Calu3 (cell line): ENCODE data around the gene CEP85. TPM values are rescaled to one million over a fixed set of nuclear protein-coding genes. Genes with fewer than 3 reads are reported as not detected.

ENCODE experiments used
- BruUV-seq: library from RNA; stranded (reverse); fragments of 400-500 nt; replicated peaks from 2 replicates; lab custom pipeline; 2021; lab: Mats Ljungman, UMichigan
- CTCF ChIA-PET: fragments of 300-600 bp; sonication (Branson Sonifier 250); formaldehyde crosslinking; loops from one replicate; lab custom pipeline; 2022; ENCODE audit warnings: antibody characterized with exemption; lab: Charles Lee
- DNase-seq: peaks from one replicate; pipeline ENCODE4 v3.0.0; 2022
- H3K27ac Mint-ChIP-seq: one replicate; pipeline ENCODE4 v1.8.0; 2022; ENCODE audit warnings: mixed read lengths; ENCODE audit not compliant: unreplicated experiment
- H3K27me3 Mint-ChIP-seq: one replicate; pipeline ENCODE4 v1.8.0; 2022; ENCODE audit warnings: mixed read lengths; ENCODE audit not compliant: unreplicated experiment
- H3K36me3 Mint-ChIP-seq: one replicate; pipeline ENCODE4 v1.8.0; 2022; ENCODE audit warnings: mild to moderate bottlenecking, moderate library complexity, mixed read lengths; ENCODE audit not compliant: insufficient read depth, unreplicated experiment
- H3K4me1 Mint-ChIP-seq: one replicate; pipeline ENCODE4 v1.8.0; 2022; ENCODE audit warnings: mild to moderate bottlenecking, low read depth, mixed read lengths; ENCODE audit not compliant: unreplicated experiment
- H3K4me3 Mint-ChIP-seq: one replicate; pipeline ENCODE4 v1.8.0; 2022; ENCODE audit warnings: mild to moderate bottlenecking, low read depth, moderate library complexity, mixed read lengths; ENCODE audit not compliant: unreplicated experiment
- H3K9me3 Mint-ChIP-seq: one replicate; pipeline ENCODE4 v1.8.0; 2022; ENCODE audit warnings: low read depth, mixed read lengths; ENCODE audit not compliant: unreplicated experiment
- intact Hi-C: fragments of 100-400 bp; cut with micrococcal nuclease; formaldehyde crosslinking; loops from one replicate; pipeline ENCODE4 v1.10.0; 2022; ENCODE audit not compliant: unreplicated experiment
- total RNA-seq: library from RNA; stranded (reverse); gene quantifications from 2 replicates; pipeline ENCODE4 v1.2.3, GENCODE V29; 2022
- TF ChIP-seq, protein P1 (sequence below): fragments of 200-600 bp; IDR thresholded peaks from one replicate; pipeline ENCODE4 v1.8.0; 2022; ENCODE audit warnings: antibody characterized with exemption; ENCODE audit not compliant: unreplicated experiment

CEP85 gene
- total RNA-seq, 1 experiment from 2014 or later = 19.9 TPM

GRCh38 chr1:26195805-26196204 lies 38.2 kb upstream of the CEP85 start:
- intact Hi-C loops = no loop called here
- no peak for DNase-seq
- no TSS peak for BruUV-seq
- H3K27me3 Mint-ChIP-seq = peaks cover 69% of the 10 kb centered on the region
- TF ChIP-seq, protein P1, sequence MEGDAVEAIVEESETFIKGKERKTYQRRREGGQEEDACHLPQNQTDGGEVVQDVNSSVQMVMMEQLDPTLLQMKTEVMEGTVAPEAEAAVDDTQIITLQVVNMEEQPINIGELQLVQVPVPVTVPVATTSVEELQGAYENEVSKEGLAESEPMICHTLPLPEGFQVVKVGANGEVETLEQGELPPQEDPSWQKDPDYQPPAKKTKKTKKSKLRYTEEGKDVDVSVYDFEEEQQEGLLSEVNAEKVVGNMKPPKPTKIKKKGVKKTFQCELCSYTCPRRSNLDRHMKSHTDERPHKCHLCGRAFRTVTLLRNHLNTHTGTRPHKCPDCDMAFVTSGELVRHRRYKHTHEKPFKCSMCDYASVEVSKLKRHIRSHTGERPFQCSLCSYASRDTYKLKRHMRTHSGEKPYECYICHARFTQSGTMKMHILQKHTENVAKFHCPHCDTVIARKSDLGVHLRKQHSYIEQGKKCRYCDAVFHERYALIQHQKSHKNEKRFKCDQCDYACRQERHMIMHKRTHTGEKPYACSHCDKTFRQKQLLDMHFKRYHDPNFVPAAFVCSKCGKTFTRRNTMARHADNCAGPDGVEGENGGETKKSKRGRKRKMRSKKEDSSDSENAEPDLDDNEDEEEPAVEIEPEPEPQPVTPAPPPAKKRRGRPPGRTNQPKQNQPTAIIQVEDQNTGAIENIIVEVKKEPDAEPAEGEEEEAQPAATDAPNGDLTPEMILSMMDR = no peak
- H3K36me3 Mint-ChIP-seq = no peaks in the 10 kb centered on the region
- no peaks in the 10 kb centered on the region for H3K4me1 Mint-ChIP-seq
- CTCF ChIA-PET = no interaction called here
- H3K9me3 Mint-ChIP-seq = no peaks in the 10 kb centered on the region
- no peak overlapping the region for H3K27ac Mint-ChIP-seq
- no peak overlapping the region for H3K4me3 Mint-ChIP-seq

DNA sequence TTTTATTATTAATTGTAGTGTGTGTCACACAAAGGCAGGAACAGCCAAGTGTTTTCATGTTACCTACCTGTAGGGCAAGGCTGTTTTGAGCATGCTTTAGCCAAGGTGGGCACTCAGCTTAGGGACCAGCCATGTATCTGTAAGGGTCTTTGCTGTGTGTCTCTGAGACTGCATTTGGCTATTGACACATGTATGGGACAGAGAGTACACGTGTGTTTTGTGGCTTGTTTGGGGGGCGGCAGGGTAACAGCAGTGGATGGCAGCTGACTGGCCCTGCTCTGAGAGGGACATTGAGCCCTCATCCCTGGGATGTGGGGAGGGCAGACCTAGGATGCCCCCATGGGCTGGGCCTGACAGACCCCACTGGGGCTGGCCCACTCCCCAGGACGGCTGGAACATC lies 36.7 kb upstream of the CEP85 start:
- Mint-ChIP-seq H3K27me3 (peaks cover 77% of the 10 kb centered on the region), H3K27ac (no peak overlapping the region), H3K4me3 (no peak overlapping the region), H3K9me3 (no peaks in the 10 kb centered on the region), H3K4me1 (no peaks in the 10 kb centered on the region), H3K36me3 (no peaks in the 10 kb centered on the region)
- TF ChIP-seq, protein P1 = no peak
- BruUV-seq = no TSS peak
- intact Hi-C loops = no loop called here
- DNase-seq = no peak
- CTCF ChIA-PET = interaction anchor here (0.6 kb wide), 1 partner anchor 538 kb away, joined by 4 read pairs; no protein-coding TSS in a partner anchor

- DNase-seq = no peak
- Mint-ChIP-seq H3K4me1 (no peaks in the 10 kb centered on the region), H3K27ac (no peak overlapping the region), H3K9me3 (no peaks in the 10 kb centered on the region), H3K4me3 (no peak overlapping the region), H3K27me3 (peaks cover 82% of the 10 kb centered on the region), H3K36me3 (no peaks in the 10 kb centered on the region)
- no TSS peak for BruUV-seq
- intact Hi-C loops = no loop called here
- CTCF ChIA-PET = no interaction called here
- TF ChIP-seq, protein P1 = no peak
These were observed 36.2 kb upstream of the CEP85 start for GRCh38 chr1:26197813-26198212.

DNA sequence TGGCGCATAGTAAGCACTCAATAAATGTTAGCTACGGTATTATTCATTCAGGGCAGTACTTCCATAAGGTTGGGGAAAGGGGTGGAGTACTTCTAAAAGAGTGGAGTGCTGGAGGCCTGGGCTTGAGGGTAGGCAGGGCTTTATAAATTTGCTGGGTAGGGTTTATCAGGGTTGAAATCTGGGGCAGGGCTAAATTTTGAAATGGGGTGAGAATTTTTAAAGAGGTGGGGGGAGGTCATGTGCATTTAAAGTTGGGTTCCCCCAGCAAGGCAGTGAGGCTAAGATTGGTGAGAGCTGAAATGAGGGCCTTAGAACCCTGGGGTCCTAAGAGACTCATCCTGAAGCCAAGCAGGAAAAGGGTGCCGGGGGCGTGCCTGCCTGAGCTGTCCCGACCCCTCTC lies 33.6 kb upstream of the CEP85 start:
- BruUV-seq = no TSS peak
- TF ChIP-seq, protein P1 = no peak
- no peak for DNase-seq
- H3K27ac Mint-ChIP-seq = no peak overlapping the region
- H3K4me1 Mint-ChIP-seq = no peaks in the 10 kb centered on the region
- H3K4me3 Mint-ChIP-seq = no peak overlapping the region
- intact Hi-C loops = no loop called here
- peaks cover 90% of the 10 kb centered on the region for H3K27me3 Mint-ChIP-seq
- CTCF ChIA-PET = no interaction called here
- no peaks in the 10 kb centered on the region for H3K9me3 Mint-ChIP-seq
- no peaks in the 10 kb centered on the region for H3K36me3 Mint-ChIP-seq
